ENCODE measurements around the gene ENO2.
"Not testable (repeated sequence)": the region's sequence is repeated elsewhere in the genome, so short reads cannot be mapped to it uniquely, and the experiment has no call there.

The ENO2 gene

GRCh38 chr12:6872073-6873048 is 42.0 kb upstream of the ENO2 start:
- H2AK5ac ChIP-seq (ENCODE audit: low read length): no peak overlapping the region
- H2BK120ac ChIP-seq (ENCODE audit: low read depth, low read length): no peak overlapping the region
- peaks cover 6% of the 10 kb centered on the region for H3K36me3 ChIP-seq (ENCODE audit: control insufficient read depth, insufficient read depth, low read length)
- no peak overlapping the region for H4K5ac ChIP-seq (ENCODE audit: low read length)
- no peak overlapping the region for H4K8ac ChIP-seq (ENCODE audit: low read depth, low read length)
- peak overlapping the region; percentile 69 for H2BK5ac ChIP-seq (ENCODE audit: low read length)
- H3K56ac ChIP-seq (ENCODE audit: low read length): peak overlapping the region; percentile 94
- H3K4me3 ChIP-seq (ENCODE audit: low read length): peak overlapping the region; percentile 82
- peaks cover 19% of the 10 kb centered on the region for H3K79me2 ChIP-seq (ENCODE audit: control insufficient read depth, insufficient read depth, low read length)
- WGBS (ENCODE audit: extremely low coverage, insufficient coverage, low lambda C conversion rate): no CpG with 5 or more reads among the region's 40 CpGs
- DNase-seq: peak; percentile 86
- peak overlapping the region; percentile 81 for H3K4me2 ChIP-seq (ENCODE audit: low read length)
- no peak overlapping the region for H2BK15ac ChIP-seq (replicated peaks; ENCODE audit: low read depth)
- peak overlapping the region; percentile 66 for H3K27ac ChIP-seq (ENCODE audit: low read depth, low read length)
- H3K27me3 ChIP-seq (ENCODE audit: insufficient read depth, low read length, poor library complexity): no peaks in the 10 kb centered on the region
- H3K23ac ChIP-seq (ENCODE audit: low read length): peak overlapping the region; percentile 69
- peaks cover 1% of the 10 kb centered on the region for H3K4me1 ChIP-seq (ENCODE audit: control insufficient read depth, low read depth, low read length)
- H3K18ac ChIP-seq (ENCODE audit: low read length): peak overlapping the region; percentile 70
- peak overlapping the region; percentile 98 for H3K9ac ChIP-seq (ENCODE audit: low read length)
- H3K79me1 ChIP-seq (ENCODE audit: low read length): peaks cover 16% of the 10 kb centered on the region
- peak overlapping the region; percentile 75 for H3K4ac ChIP-seq (ENCODE audit: low read depth, low read length)

- H2BK120ac ChIP-seq (ENCODE audit: low read depth, low read length): no peak within 1 kb of the TSS
- H4K5ac ChIP-seq (ENCODE audit: low read length): no peak within 1 kb of the TSS
- peak within 1 kb of the TSS; percentile 98 for H3K9ac ChIP-seq (ENCODE audit: low read length)
Measured at GRCh38 chr12:6873094-6874014, 41.0 kb upstream of the ENO2 start, which contains the start of gene SPSB2. SPSB2 (minus strand) TSS chr12:6873303; CDS start chr12:6872901, 402 bp downstream.

GRCh38 chr12:6874015-6874368 is 40.4 kb upstream of the ENO2 start:
- H3K4me2 ChIP-seq (ENCODE audit: low read length): peak overlapping the region; percentile 87
- peak overlapping the region; percentile 73 for H3K4me3 ChIP-seq (ENCODE audit: low read length)
- H2BK120ac ChIP-seq (ENCODE audit: low read depth, low read length); DNase-seq; H2AK5ac ChIP-seq (ENCODE audit: low read length); H3K4me1 ChIP-seq (ENCODE audit: control insufficient read depth, low read depth, low read length); H2BK15ac ChIP-seq (replicated peaks; ENCODE audit: low read depth); H4K5ac ChIP-seq (ENCODE audit: low read length); H3K79me2 ChIP-seq (ENCODE audit: control insufficient read depth, insufficient read depth, low read length); H4K8ac ChIP-seq (ENCODE audit: low read depth, low read length); H3K4ac ChIP-seq (ENCODE audit: low read depth, low read length); H3K36me3 ChIP-seq (ENCODE audit: control insufficient read depth, insufficient read depth, low read length); H3K27me3 ChIP-seq (ENCODE audit: insufficient read depth, low read length, poor library complexity); H2BK5ac ChIP-seq (ENCODE audit: low read length): not testable (repeated sequence)
- H3K27ac ChIP-seq (ENCODE audit: low read depth, low read length): peak overlapping the region; percentile 42
- H3K79me1 ChIP-seq (ENCODE audit: low read length): peaks cover 12% of the 10 kb centered on the region
- peak overlapping the region; percentile 95 for H3K56ac ChIP-seq (ENCODE audit: low read length)
- WGBS (ENCODE audit: extremely low coverage, insufficient coverage, low lambda C conversion rate): no CpG with 5 or more reads among the region's 9 CpGs
- H3K9ac ChIP-seq (ENCODE audit: low read length): peak overlapping the region; percentile 76
- peak overlapping the region; percentile 2 for H3K23ac ChIP-seq (ENCODE audit: low read length)
- peak overlapping the region; percentile 24 for H3K18ac ChIP-seq (ENCODE audit: low read length)

More at GRCh38 chr12:6873094-6874014, 41.0 kb upstream of the ENO2 start, which contains the start of gene SPSB2:
- H3K4me2 ChIP-seq (ENCODE audit: low read length): peak within 1 kb of the TSS; percentile 87
- H3K23ac ChIP-seq (ENCODE audit: low read length): peak within 1 kb of the TSS; percentile 69
- H3K79me1 ChIP-seq (ENCODE audit: low read length): peaks cover 13% of the 10 kb centered on the region
- no peak within 1 kb of the TSS for H2AK5ac ChIP-seq (ENCODE audit: low read length)
- peak; percentile 99 for DNase-seq
- peak within 1 kb of the TSS; percentile 70 for H3K18ac ChIP-seq (ENCODE audit: low read length)
- H3K27ac ChIP-seq (ENCODE audit: low read depth, low read length): peak within 1 kb of the TSS; percentile 66
- peaks cover 1% of the 10 kb centered on the region for H3K4me1 ChIP-seq (ENCODE audit: control insufficient read depth, low read depth, low read length)
- no peak within 1 kb of the TSS for H2BK15ac ChIP-seq (replicated peaks; ENCODE audit: low read depth)
- H3K27me3 ChIP-seq (ENCODE audit: insufficient read depth, low read length, poor library complexity): no peaks in the 10 kb centered on the region
- H3K4ac ChIP-seq (ENCODE audit: low read depth, low read length): peak within 1 kb of the TSS; percentile 75
- H3K36me3 ChIP-seq (ENCODE audit: control insufficient read depth, insufficient read depth, low read length): peaks cover 6% of the 10 kb centered on the region
- peaks cover 10% of the 10 kb centered on the region for H3K79me2 ChIP-seq (ENCODE audit: control insufficient read depth, insufficient read depth, low read length)
- H3K4me3 ChIP-seq (ENCODE audit: low read length): peak within 1 kb of the TSS; percentile 82
- peak within 1 kb of the TSS; percentile 95 for H3K56ac ChIP-seq (ENCODE audit: low read length)
- H4K8ac ChIP-seq (ENCODE audit: low read depth, low read length): no peak within 1 kb of the TSS
- H2BK5ac ChIP-seq (ENCODE audit: low read length): peak within 1 kb of the TSS; percentile 69
- no CpG with 5 or more reads among the region's 66 CpGs for WGBS (ENCODE audit: extremely low coverage, insufficient coverage, low lambda C conversion rate)

- DNase-seq; H3K79me1 ChIP-seq (ENCODE audit: low read length); H3K27ac ChIP-seq (ENCODE audit: low read depth, low read length): not testable (repeated sequence)
Measured at GRCh38 chr12:6879824-6880223, 34.6 kb upstream of the ENO2 start.

GRCh38 chr12:6883252-6883651 is 31.1 kb upstream of the ENO2 start:
- no peaks in the 10 kb centered on the region for H3K36me3 ChIP-seq (ENCODE audit: control insufficient read depth, insufficient read depth, low read length)
- no CpG with 5 or more reads among the region's 5 CpGs for WGBS (ENCODE audit: extremely low coverage, insufficient coverage, low lambda C conversion rate)
- H3K9ac ChIP-seq (ENCODE audit: low read length): no peak overlapping the region
- no peak for DNase-seq
- H3K56ac ChIP-seq (ENCODE audit: low read length): no peak overlapping the region
- no peak overlapping the region for H4K5ac ChIP-seq (ENCODE audit: low read length)
- H4K8ac ChIP-seq (ENCODE audit: low read depth, low read length): no peak overlapping the region
- H3K23ac ChIP-seq (ENCODE audit: low read length): no peak overlapping the region
- no peak overlapping the region for H3K4me2 ChIP-seq (ENCODE audit: low read length)
- H3K27ac ChIP-seq (ENCODE audit: low read depth, low read length): no peak overlapping the region
- no peaks in the 10 kb centered on the region for H3K79me2 ChIP-seq (ENCODE audit: control insufficient read depth, insufficient read depth, low read length)
- H3K27me3 ChIP-seq (ENCODE audit: insufficient read depth, low read length, poor library complexity): no peaks in the 10 kb centered on the region
- no peak overlapping the region for H3K4ac ChIP-seq (ENCODE audit: low read depth, low read length)
- H2BK5ac ChIP-seq (ENCODE audit: low read length): no peak overlapping the region
- H2BK120ac ChIP-seq (ENCODE audit: low read depth, low read length): no peak overlapping the region
- H2BK15ac ChIP-seq (replicated peaks; ENCODE audit: low read depth): no peak overlapping the region
- H3K4me1 ChIP-seq (ENCODE audit: control insufficient read depth, low read depth, low read length): no peaks in the 10 kb centered on the region
- H3K79me1 ChIP-seq (ENCODE audit: low read length): no peaks in the 10 kb centered on the region
- no peak overlapping the region for H2AK5ac ChIP-seq (ENCODE audit: low read length)
- H3K18ac ChIP-seq (ENCODE audit: low read length): no peak overlapping the region
- no peak overlapping the region for H3K4me3 ChIP-seq (ENCODE audit: low read length)

More at GRCh38 chr12:6879824-6880223, 34.6 kb upstream of the ENO2 start:
- H3K18ac ChIP-seq (ENCODE audit: low read length); H2AK5ac ChIP-seq (ENCODE audit: low read length); H3K79me2 ChIP-seq (ENCODE audit: control insufficient read depth, insufficient read depth, low read length); H2BK120ac ChIP-seq (ENCODE audit: low read depth, low read length); H3K23ac ChIP-seq (ENCODE audit: low read length); H3K56ac ChIP-seq (ENCODE audit: low read length); H3K36me3 ChIP-seq (ENCODE audit: control insufficient read depth, insufficient read depth, low read length); H3K4me3 ChIP-seq (ENCODE audit: low read length); H2BK5ac ChIP-seq (ENCODE audit: low read length); H4K5ac ChIP-seq (ENCODE audit: low read length); H2BK15ac ChIP-seq (replicated peaks; ENCODE audit: low read depth); H3K4ac ChIP-seq (ENCODE audit: low read depth, low read length); H3K27me3 ChIP-seq (ENCODE audit: insufficient read depth, low read length, poor library complexity); H3K9ac ChIP-seq (ENCODE audit: low read length); H3K4me2 ChIP-seq (ENCODE audit: low read length); H3K4me1 ChIP-seq (ENCODE audit: control insufficient read depth, low read depth, low read length); H4K8ac ChIP-seq (ENCODE audit: low read depth, low read length): not testable (repeated sequence)
- WGBS (ENCODE audit: extremely low coverage, insufficient coverage, low lambda C conversion rate): no CpG with 5 or more reads among the region's 11 CpGs
